Left ventricle myocardium inferior (tissue), 1 donor: ENCODE data around the gene QSOX2. TPM values are rescaled to one million over a fixed set of nuclear protein-coding genes. Genes with fewer than 3 reads are reported as not detected.
A peak's percentile ranks its signal among the peaks of the same experiment; 100 is the strongest.

Experiments
- DNase-seq: peaks from one replicate; pipeline ENCODE4 v3.0.0-alpha.2; 2020
- H3K27ac ChIP-seq: fragments of 200-600 bp; replicated peaks from 2 replicates; pipeline ENCODE4 v1.8.0; 2021
- H3K27me3 ChIP-seq: fragments of 200-600 bp; 2 replicates; pipeline ENCODE4 v1.8.0; 2021; ENCODE audit warnings: low read depth
- H3K36me3 ChIP-seq: fragments of 200-600 bp; 2 replicates; pipeline ENCODE4 v1.8.0; 2021
- H3K4me1 ChIP-seq: fragments of 200-600 bp; 2 replicates; pipeline ENCODE4 v1.8.0; 2021
- H3K4me3 ChIP-seq: fragments of 200-600 bp; 2 replicates; pipeline ENCODE4 v1.8.0; 2021; ENCODE audit warnings: mild to moderate bottlenecking, moderate library complexity
- H3K9me3 ChIP-seq: fragments of 200-600 bp; replicated peaks from 2 replicates; pipeline ENCODE4 v1.8.0; 2021
- intact Hi-C: fragments of 100-400 bp; cut with micrococcal nuclease; formaldehyde crosslinking; loops from one replicate; pipeline ENCODE4 v1.11.0; 2022
- total RNA-seq: library from RNA; stranded (reverse); fragmentation: NEBNext Ultra II Directional; extraction: Animal tissue kit (Norgen Biotek cat#: 25700); gene quantifications from one replicate; pipeline ENCODE4 v1.2.1, GENCODE V29; 2021
- TF ChIP-seq, protein P1 (sequence below): fragments of 200-600 bp; IDR thresholded peaks from 2 replicates; pipeline ENCODE4 v1.8.0; 2021; ENCODE audit warnings: antibody characterized with exemption, mild to moderate bottlenecking, borderline replicate concordance
- donor health status: DM: no; HTN: yes; CAD: no; lungs with severe emphysema.

Gene QSOX2
- total RNA-seq, 1 donor from 2014 or later: 8.0 TPM

DNA sequence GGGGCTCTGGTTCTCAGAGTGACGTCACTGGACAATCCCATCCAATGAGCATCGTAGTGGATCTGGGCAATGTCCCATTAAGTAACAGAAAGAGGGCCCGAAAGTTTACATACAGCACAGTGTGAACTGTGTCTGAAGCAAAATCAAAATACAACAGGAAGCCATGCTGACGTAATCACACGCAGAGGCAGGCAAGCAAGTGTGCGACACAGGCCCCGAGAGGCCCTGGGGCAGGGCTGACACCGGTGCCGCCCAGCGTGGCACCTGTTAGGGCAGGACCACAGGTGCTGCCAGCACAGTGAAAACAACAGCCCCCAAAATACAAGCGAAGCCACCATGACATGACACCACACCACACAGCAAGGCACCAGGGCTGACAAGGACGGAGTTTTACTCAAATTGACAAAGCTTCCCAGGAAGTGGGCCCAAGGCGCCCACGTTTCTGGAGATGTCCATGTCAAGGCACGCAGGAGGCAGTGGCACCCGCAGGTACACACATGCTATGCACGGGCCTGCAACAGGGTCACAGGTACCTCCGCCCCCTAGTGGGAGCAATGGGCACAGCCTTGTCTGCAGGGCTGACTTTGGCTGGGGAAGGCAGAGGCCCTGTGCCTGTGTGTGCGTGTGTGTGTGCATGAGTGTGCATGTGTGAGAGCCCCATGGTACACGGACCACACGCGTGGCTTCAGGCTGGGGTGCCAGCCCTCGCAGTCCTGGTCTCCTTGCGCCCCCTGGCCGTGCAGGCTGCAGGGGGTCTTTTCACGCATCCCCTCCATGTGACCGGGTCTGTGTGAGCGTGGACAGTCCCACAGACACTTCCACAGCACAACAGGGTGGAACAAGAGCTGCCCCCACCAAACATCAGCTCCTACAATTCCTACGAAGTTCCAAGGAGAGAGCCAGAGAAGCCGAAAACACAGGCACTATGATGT, 19.6 kb downstream of the QSOX2 start:
- H3K27ac ChIP-seq: no peak overlapping the region
- H3K27me3 ChIP-seq: no peaks in the 10 kb centered on the region
- intact Hi-C loops: no loop called here
- H3K36me3 ChIP-seq: peaks cover 34% of the 10 kb centered on the region
- peak; percentile 33 for DNase-seq
- H3K4me3 ChIP-seq: no peak overlapping the region
- H3K4me1 ChIP-seq: no peaks in the 10 kb centered on the region
- H3K9me3 ChIP-seq: no peaks in the 10 kb centered on the region
- TF ChIP-seq, protein P1, sequence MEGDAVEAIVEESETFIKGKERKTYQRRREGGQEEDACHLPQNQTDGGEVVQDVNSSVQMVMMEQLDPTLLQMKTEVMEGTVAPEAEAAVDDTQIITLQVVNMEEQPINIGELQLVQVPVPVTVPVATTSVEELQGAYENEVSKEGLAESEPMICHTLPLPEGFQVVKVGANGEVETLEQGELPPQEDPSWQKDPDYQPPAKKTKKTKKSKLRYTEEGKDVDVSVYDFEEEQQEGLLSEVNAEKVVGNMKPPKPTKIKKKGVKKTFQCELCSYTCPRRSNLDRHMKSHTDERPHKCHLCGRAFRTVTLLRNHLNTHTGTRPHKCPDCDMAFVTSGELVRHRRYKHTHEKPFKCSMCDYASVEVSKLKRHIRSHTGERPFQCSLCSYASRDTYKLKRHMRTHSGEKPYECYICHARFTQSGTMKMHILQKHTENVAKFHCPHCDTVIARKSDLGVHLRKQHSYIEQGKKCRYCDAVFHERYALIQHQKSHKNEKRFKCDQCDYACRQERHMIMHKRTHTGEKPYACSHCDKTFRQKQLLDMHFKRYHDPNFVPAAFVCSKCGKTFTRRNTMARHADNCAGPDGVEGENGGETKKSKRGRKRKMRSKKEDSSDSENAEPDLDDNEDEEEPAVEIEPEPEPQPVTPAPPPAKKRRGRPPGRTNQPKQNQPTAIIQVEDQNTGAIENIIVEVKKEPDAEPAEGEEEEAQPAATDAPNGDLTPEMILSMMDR: peak; percentile 82

DNA sequence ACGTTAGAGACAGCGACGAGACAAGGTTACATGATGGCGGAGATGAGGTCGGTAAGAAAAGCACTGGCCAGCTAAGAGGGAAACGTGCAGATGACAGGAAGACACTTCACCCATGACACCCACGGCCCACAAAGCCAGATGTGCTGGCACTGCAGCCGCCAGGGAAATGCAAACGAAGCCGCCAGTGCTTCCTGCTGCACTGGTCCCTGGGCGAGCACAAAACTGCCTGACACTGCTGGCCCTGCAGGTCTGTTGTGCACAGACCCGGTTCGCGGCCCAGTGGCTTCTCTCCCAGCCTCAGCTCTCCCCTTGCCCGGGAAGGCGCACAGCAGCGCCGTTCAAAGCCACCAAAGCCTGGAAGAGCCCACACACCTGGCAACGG, 20.3 kb downstream of the QSOX2 start:
- Histone ChIP-seq H3K9me3 (no peaks in the 10 kb centered on the region), H3K4me3 (no peak overlapping the region), H3K4me1 (no peaks in the 10 kb centered on the region), H3K36me3 (peaks cover 34% of the 10 kb centered on the region), H3K27me3 (no peaks in the 10 kb centered on the region), H3K27ac (no peak overlapping the region)
- no peak for DNase-seq
- intact Hi-C loops: no loop called here
- TF ChIP-seq, protein P1: no peak

DNA sequence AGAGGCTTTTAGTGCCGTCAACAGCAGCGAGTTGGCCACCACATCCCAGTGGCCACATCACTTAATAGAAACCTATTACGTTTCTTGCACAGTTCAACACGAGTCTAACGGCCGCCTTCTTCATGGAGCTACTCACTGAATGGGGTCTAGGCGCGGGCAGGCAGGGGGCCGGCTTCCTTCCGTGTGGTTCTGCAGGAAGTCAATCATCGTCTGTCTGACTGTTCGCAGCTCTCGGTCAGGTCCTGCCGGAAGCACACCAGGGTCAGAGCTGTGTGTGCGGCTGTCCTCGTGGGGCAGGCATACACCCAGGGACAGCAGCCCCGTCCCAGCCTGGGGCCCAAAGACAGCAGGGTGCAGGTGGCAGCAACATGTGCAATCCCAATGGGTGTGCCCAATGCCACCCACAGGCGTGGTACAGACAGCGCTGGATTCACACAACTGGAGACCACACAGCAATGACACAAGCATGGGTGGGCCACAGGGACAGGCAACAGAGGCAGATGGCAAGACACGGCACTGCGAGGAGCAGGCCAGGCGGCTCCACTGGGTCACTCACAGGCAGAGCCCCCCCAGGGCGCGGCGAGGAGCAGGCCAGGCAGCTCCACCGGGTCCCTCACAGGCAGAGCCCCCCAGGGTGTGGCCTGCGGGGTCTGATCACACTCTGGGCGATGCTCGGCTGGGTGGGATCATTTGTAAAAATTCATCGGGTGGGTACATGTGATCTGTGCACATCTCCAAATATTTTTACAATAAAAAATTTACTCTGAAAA, 21.6 kb downstream of the QSOX2 start:
- peaks cover 37% of the 10 kb centered on the region for H3K36me3 ChIP-seq
- TF ChIP-seq, protein P1: no peak

DNA sequence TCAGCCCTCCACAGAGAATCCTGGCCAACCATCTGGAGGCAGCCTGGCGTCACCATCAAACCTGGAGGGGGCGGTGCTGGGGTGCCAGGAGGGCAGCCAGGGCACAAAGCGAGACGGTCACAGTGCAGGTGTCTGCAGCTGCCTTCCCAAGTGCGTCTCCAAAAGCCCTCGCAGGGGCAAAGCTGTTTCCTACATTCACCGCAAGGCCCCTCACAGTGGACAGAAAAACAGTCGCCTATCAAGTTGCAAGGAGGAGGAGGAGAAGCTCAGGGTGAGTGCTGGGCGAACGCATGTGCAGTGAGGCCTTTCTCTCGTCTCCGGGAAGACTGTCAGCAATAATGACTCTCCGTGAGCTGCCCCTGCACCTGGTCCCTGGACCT, 22.7 kb downstream of the QSOX2 start:
- DNase-seq: no peak
- peaks cover 48% of the 10 kb centered on the region for H3K36me3 ChIP-seq

More for the DNA sequence above, 21.6 kb downstream of the QSOX2 start:
- H3K27me3 ChIP-seq: no peaks in the 10 kb centered on the region
- H3K9me3 ChIP-seq: no peaks in the 10 kb centered on the region
- no peaks in the 10 kb centered on the region for H3K4me1 ChIP-seq
- DNase-seq: no peak
- no peak overlapping the region for H3K27ac ChIP-seq
- intact Hi-C loops: no loop called here
- no peak overlapping the region for H3K4me3 ChIP-seq

More for the DNA sequence above, 22.7 kb downstream of the QSOX2 start:
- Histone ChIP-seq H3K27me3 (no peaks in the 10 kb centered on the region), H3K27ac (no peak overlapping the region), H3K9me3 (no peaks in the 10 kb centered on the region), H3K4me3 (no peak overlapping the region), H3K4me1 (no peaks in the 10 kb centered on the region)
- intact Hi-C loops: no loop called here
- TF ChIP-seq, protein P1: no peak
